GM12878 (cell line): ENCODE results near the gene MYO6. TPM values are rescaled to one million over a fixed set of nuclear protein-coding genes. Genes with fewer than 3 reads are reported as not detected.
A peak's percentile ranks its signal among the peaks of the same experiment; 100 is the strongest.

ENCODE experiments used
- ATAC-seq: fragments of 200-7000 bp; cut with Tn5 transposase; 3 replicates; pipeline ENCODE4 v1.9.1; 2020; ENCODE audit warnings: mild to moderate bottlenecking, moderate library complexity
- BruUV-seq: library from RNA; stranded (reverse); fragments of 400-500 nt; replicated peaks from 2 replicates; lab custom pipeline; 2021; lab: Mats Ljungman, UMichigan
- CTCF ChIA-PET: fragments of 300-600 bp; sonication (Branson Sonifier 250); formaldehyde crosslinking; extraction: SDS; loops from one replicate; lab custom pipeline; 2021; ENCODE audit warnings: inconsistent platforms; lab: Yijun Ruan, JAX
- POLR2A ChIA-PET: fragments of 350-600 bp; formaldehyde crosslinking; extraction: SDS; loops from one replicate; lab custom pipeline; 2021; ENCODE audit warnings: inconsistent platforms; lab: Charles Lee
- RAD21 ChIA-PET: fragments of 300-600 bp; sonication (Branson Sonifier 250); formaldehyde crosslinking; loops from one replicate; lab custom pipeline; 2023; ENCODE audit warnings: antibody characterized with exemption; ENCODE audit not compliant: unreplicated experiment; lab: Charles Lee
- SMC1A ChIA-PET: fragments of 300-600 bp; sonication (Branson Sonifier 250); formaldehyde crosslinking; loops from one replicate; lab custom pipeline; 2023; ENCODE audit not compliant: unreplicated experiment, uncharacterized antibody; lab: Charles Lee
- DNase-seq: peaks from one replicate; pipeline ENCODE4 v3.0.0-alpha.2; 2011; ENCODE audit warnings: low read depth, low spot score
- FAIRE-seq: peaks from 3 replicates; lab custom pipeline; 2011; peaks lifted over from hg19 to GRCh38; lab: Jason Lieb, UNC
- H2AFZ ChIP-seq: 2 replicates; pipeline ENCODE4 v1.6.0; 2011; ENCODE audit warnings: low read depth, low read length, control low read depth; ENCODE audit not compliant: control insufficient read depth
- H3K27ac ChIP-seq: 2 replicates; pipeline ENCODE4 v1.5.1; 2011; ENCODE audit warnings: control low read depth; ENCODE audit not compliant: control insufficient read depth, insufficient read depth
- H3K27me3 ChIP-seq, 2 experiments: replicated peaks in 1 of 2; 2 replicates each; pipeline versions ENCODE4 v1.6.0 to v1.6.1; 2011; ENCODE audit warnings: low read length in 1 of 2; ENCODE audit not compliant: control insufficient read depth in 2 of 2, insufficient read depth in 2 of 2
- H3K36me3 ChIP-seq, 2 experiments: 2 replicates each; pipeline ENCODE4 v1.5.1; 2011; ENCODE audit warnings: low read length in 1 of 2; ENCODE audit not compliant: control insufficient read depth in 2 of 2, insufficient read depth in 2 of 2
- H3K4me1 ChIP-seq: 2 replicates; pipeline ENCODE4 v1.6.1; 2011; ENCODE audit warnings: mild to moderate bottlenecking, low read length, moderate library complexity, mixed read lengths; ENCODE audit not compliant: control insufficient read depth, insufficient read depth
- H3K4me2 ChIP-seq: 2 replicates; pipeline ENCODE4 v1.6.0; 2011; ENCODE audit warnings: control low read depth; ENCODE audit not compliant: control insufficient read depth, insufficient read depth
- H3K4me3 ChIP-seq: fragments of 200-600 bp; sonication (generic); 2 replicates; pipeline ENCODE4 v1.5.1; 2016
- H3K79me2 ChIP-seq: 2 replicates; pipeline ENCODE4 v1.6.0; 2011; ENCODE audit warnings: low read length; ENCODE audit not compliant: control insufficient read depth, insufficient read depth
- H3K9ac ChIP-seq: 2 replicates; pipeline ENCODE4 v1.8.0; 2011; ENCODE audit warnings: low read length, control low read depth, mixed read lengths; ENCODE audit not compliant: control insufficient read depth, insufficient read depth
- H3K9me3 ChIP-seq: replicated peaks from 3 replicates; pipeline ENCODE4 v1.5.1; 2011; ENCODE audit warnings: mild to moderate bottlenecking, low read length; ENCODE audit not compliant: control insufficient read depth, insufficient read depth
- H4K20me1 ChIP-seq: 2 replicates; pipeline ENCODE4 v1.6.0; 2011; ENCODE audit not compliant: control insufficient read depth, insufficient read depth
- BHLHE40 ChIP-seq, 2 experiments: fragments of 450-650 bp in 1 of 2; IDR thresholded peaks; 2 replicates each; pipeline ENCODE4 v1.6.1; 2011 to 2017; ENCODE audit warnings: low read depth in 2 of 2, borderline replicate concordance in 1 of 2, improper control_type of control experiment in 1 of 2, low read length in 1 of 2, mild to moderate bottlenecking in 1 of 2
- CHD1 ChIP-seq: IDR thresholded peaks from 2 replicates; pipeline ENCODE4 v1.6.1; 2012; ENCODE audit warnings: low read depth, low read length, improper control_type of control experiment
- CHD2 ChIP-seq: IDR thresholded peaks from 2 replicates; pipeline ENCODE4 v1.6.1; 2011; ENCODE audit warnings: low read depth, low read length, improper control_type of control experiment, borderline replicate concordance
- CREB1 ChIP-seq: IDR thresholded peaks from 2 replicates; pipeline ENCODE4 v1.6.1; 2012; ENCODE audit warnings: low read depth, mild to moderate bottlenecking, inconsistent platforms
- EGR1 ChIP-seq, 2 experiments: IDR thresholded peaks; 1 replicate in 1 of 2; 2 replicates in 1 of 2; pipeline ENCODE4 v1.6.1; 2011 to 2012; ENCODE audit warnings: low read depth in 2 of 2, low read length in 2 of 2, borderline replicate concordance in 1 of 2, mild to moderate bottlenecking in 1 of 2, moderate library complexity in 1 of 2
- EP300 ChIP-seq, 2 experiments: fragments of 150-350 bp in 1 of 2; IDR thresholded peaks; 2 replicates each; pipeline ENCODE4 v1.6.1; 2011 to 2012; ENCODE audit warnings: low read depth in 2 of 2, low read length in 2 of 2, borderline replicate concordance in 1 of 2, improper control_type of control experiment in 1 of 2, inconsistent platforms in 1 of 2; ENCODE audit not compliant: control insufficient read depth in 1 of 2
- FOS ChIP-seq: IDR thresholded peaks from 3 replicates; pipeline ENCODE4 v1.6.1; 2011; ENCODE audit warnings: borderline replicate concordance; ENCODE audit not compliant: insufficient read length; ENCODE audit errors: extremely low read depth
- GATAD2B ChIP-seq: fragments of 450-650 bp; conservative IDR thresholded peaks from 2 replicates; pipeline ENCODE4 v1.6.1; 2017; ENCODE audit warnings: low read depth, mild to moderate bottlenecking, moderate library complexity
- JUNB ChIP-seq: IDR thresholded peaks from 2 replicates; pipeline ENCODE4 v1.6.1; 2016; ENCODE audit warnings: antibody characterized with exemption, mild to moderate bottlenecking
- KAT2A ChIP-seq: conservative IDR thresholded peaks from 2 replicates; pipeline ENCODE4 v1.6.1; 2011; ENCODE audit warnings: low read depth, low read length; ENCODE audit not compliant: control insufficient read depth
- MTA2 ChIP-seq: fragments of 450-650 bp; IDR thresholded peaks from 2 replicates; pipeline ENCODE4 v1.6.1; 2016; ENCODE audit warnings: low read depth, mild to moderate bottlenecking, moderate library complexity
- RUNX3 ChIP-seq: IDR thresholded peaks from 2 replicates; pipeline ENCODE4 v1.6.1; 2012; ENCODE audit warnings: low read length, inconsistent platforms
- SRF ChIP-seq, 2 experiments: IDR thresholded peaks; 2 replicates each; pipeline ENCODE4 v1.6.1; 2011; ENCODE audit warnings: low read depth in 2 of 2, low read length in 2 of 2, mild to moderate bottlenecking in 1 of 2, moderate library complexity in 1 of 2
- ZNF622 ChIP-seq: fragments of 450-650 bp; IDR thresholded peaks from 2 replicates; pipeline ENCODE4 v1.6.1; 2017; ENCODE audit warnings: mild to moderate bottlenecking, inconsistent platforms
- WGBS: methylation state at CpG from one replicate; pipeline ENCODE4 v1.1.6; 2016; ENCODE audit warnings: low lambda C conversion rate; ENCODE audit not compliant: insufficient replicate concordance, insufficient coverage; ENCODE audit errors: missing lambda C conversion rate; 5-methylcytosine and 5-hydroxymethylcytosine counted together
- in situ Hi-C: fragments of 300-500 bp; cut with MboI; formaldehyde crosslinking; loops from 9 replicates; pipeline ENCODE4 v1.14.3; 2018; ENCODE audit warnings: mixed read lengths
- intact Hi-C: fragments of 100-400 bp; cut with micrococcal nuclease; formaldehyde crosslinking; loops from one replicate; pipeline ENCODE4 v1.14.2; 2022; ENCODE audit not compliant: unreplicated experiment
- polyA plus RNA-seq, 11 experiments: library from polyadenylated mRNA; depleted of rRNA in 4 of 11; unstranded in 6 of 11; stranded (reverse) in 5 of 11; fragments of >200 nt; fragmentation: Nextera tagmentation in 4 of 11; fragmentation: Illumina TruSeq in 1 of 11; extraction: Ambion mirVana in 4 of 11; extraction: Trizol in 1 of 11; gene quantifications; 1 replicate in 1 of 11; 2 replicates in 10 of 11; pipeline versions ENCODE4 v1.2.1 to v1.2.3, GENCODE V29; 2011 to 2016; ENCODE audit warnings: inconsistent platforms in 2 of 11, missing spikeins in 2 of 11, low read depth in 1 of 11
- total RNA-seq, 4 experiments: library from RNA; depleted of rRNA in 3 of 4; stranded (reverse); fragments of >200 nt in 3 of 4; fragmentation: Illumina TruSeq in 1 of 4; extraction: Trizol in 1 of 4; gene quantifications; 2 replicates each; pipeline versions ENCODE4 v1.2.1 to v1.2.3, GENCODE V29; 2013 to 2021
- TF ChIP-seq, protein P1 (sequence below): IDR thresholded peaks from 2 replicates; pipeline ENCODE4 v1.6.1; 2012; ENCODE audit warnings: low read depth, low read length, improper control_type of control experiment
- TF ChIP-seq, protein P2 (sequence below): fragments of 450-650 bp; IDR thresholded peaks from 2 replicates; pipeline ENCODE4 v1.6.1; 2017; ENCODE audit warnings: antibody characterized with exemption, mild to moderate bottlenecking, moderate library complexity
- TF ChIP-seq, protein P3 (sequence below): fragments of 450-650 bp; IDR thresholded peaks from 2 replicates; pipeline ENCODE4 v1.6.1; 2016; ENCODE audit warnings: mild to moderate bottlenecking

The MYO6 gene
- total and polyA plus RNA-seq, 10 of the 15 experiments (the other 5 are each of a cell fraction or from before 2014, with no cell fraction given): 7.9 to 30.4 (median 16.8) TPM

DNA sequence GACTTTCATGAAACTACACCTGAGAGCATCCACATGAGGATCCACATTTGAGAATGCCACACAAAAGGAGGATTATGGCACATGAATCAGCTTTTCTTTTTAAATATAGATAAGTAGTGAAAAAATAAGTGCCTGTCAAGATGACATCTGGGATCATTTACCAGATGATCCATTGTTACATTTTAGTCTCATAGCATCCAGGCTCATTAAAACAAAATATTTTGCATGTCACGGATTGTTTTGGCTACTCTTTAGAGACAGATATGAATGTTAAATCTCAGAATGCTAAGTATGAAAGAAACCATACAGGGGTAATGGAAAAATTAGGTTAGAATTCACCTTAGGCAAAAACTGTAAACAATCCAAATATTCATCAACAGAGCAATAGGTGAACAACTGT lies 66.7 kb downstream of the MYO6 start (continued):
- TF ChIP-seq GATAD2B: no peak
- TF ChIP-seq, protein P1, sequence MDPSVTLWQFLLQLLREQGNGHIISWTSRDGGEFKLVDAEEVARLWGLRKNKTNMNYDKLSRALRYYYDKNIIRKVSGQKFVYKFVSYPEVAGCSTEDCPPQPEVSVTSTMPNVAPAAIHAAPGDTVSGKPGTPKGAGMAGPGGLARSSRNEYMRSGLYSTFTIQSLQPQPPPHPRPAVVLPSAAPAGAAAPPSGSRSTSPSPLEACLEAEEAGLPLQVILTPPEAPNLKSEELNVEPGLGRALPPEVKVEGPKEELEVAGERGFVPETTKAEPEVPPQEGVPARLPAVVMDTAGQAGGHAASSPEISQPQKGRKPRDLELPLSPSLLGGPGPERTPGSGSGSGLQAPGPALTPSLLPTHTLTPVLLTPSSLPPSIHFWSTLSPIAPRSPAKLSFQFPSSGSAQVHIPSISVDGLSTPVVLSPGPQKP: no peak
- no peak for TF ChIP-seq BHLHE40 (IDR thresholded peaks at IDR 0.05; ENCODE audit: borderline replicate concordance in 1 of 2, low read depth in 2 of 2, low read length in 1 of 2)

DNA sequence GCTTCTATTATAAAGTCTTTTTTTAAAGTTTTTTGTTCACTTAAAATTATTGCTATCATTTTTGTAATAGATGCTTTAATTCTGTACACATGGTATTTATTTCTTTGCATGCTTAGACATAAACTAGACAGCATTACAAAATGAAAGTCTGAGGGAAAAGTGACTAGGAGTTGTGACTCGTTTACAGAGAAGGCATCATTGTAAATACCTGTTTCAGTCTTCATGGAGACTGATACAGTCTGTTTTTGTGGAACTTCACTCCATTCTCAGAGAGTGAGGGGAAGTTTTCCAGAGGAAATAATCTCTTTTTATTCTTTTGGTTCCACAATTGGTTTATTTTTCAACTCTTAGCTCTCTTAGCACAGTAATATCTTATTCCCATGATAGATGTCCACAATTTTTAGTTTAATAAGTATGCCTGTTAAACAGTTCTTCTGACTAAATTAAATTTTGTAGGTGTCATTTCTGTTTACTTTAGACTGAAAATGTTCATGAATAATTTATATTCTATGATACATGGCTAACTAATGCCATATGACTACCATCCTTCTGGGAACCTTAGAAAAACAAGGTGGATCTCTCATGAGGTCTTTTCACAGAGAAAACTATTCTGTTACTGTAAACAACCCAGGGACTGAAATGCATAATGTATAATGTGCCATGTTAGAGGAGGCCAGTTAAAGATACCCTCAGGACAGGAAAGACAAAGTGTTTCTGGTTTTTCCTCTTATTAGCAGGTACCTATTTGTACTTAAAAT lies 69.2 kb downstream of the MYO6 start:
- FAIRE-seq: peak; percentile 31
- intact Hi-C loops: no loop called here
- TF ChIP-seq CHD2 (no peak), MTA2 (no peak), SRF (IDR thresholded peaks at IDR 0.05; ENCODE audit: low read depth in 2 of 2, low read length in 2 of 2) (no peak), KAT2A (no peak), EGR1 (IDR thresholded peaks at IDR 0.05; ENCODE audit: borderline replicate concordance in 1 of 2, low read depth in 2 of 2, low read length in 2 of 2) (no peak), EP300 (IDR thresholded peaks at IDR 0.05; ENCODE audit: borderline replicate concordance in 1 of 2, control insufficient read depth in 1 of 2, low read depth in 2 of 2, low read length in 2 of 2) (no peak), CHD1 (no peak), ZNF622 (no peak), CREB1 (no peak), RUNX3 (no peak), FOS (no peak), JUNB (no peak)
- TF ChIP-seq, protein P2, sequence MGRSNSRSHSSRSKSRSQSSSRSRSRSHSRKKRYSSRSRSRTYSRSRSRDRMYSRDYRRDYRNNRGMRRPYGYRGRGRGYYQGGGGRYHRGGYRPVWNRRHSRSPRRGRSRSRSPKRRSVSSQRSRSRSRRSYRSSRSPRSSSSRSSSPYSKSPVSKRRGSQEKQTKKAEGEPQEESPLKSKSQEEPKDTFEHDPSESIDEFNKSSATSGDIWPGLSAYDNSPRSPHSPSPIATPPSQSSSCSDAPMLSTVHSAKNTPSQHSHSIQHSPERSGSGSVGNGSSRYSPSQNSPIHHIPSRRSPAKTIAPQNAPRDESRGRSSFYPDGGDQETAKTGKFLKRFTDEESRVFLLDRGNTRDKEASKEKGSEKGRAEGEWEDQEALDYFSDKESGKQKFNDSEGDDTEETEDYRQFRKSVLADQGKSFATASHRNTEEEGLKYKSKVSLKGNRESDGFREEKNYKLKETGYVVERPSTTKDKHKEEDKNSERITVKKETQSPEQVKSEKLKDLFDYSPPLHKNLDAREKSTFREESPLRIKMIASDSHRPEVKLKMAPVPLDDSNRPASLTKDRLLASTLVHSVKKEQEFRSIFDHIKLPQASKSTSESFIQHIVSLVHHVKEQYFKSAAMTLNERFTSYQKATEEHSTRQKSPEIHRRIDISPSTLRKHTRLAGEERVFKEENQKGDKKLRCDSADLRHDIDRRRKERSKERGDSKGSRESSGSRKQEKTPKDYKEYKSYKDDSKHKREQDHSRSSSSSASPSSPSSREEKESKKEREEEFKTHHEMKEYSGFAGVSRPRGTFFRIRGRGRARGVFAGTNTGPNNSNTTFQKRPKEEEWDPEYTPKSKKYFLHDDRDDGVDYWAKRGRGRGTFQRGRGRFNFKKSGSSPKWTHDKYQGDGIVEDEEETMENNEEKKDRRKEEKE: no peak
- TF ChIP-seq, protein P3, sequence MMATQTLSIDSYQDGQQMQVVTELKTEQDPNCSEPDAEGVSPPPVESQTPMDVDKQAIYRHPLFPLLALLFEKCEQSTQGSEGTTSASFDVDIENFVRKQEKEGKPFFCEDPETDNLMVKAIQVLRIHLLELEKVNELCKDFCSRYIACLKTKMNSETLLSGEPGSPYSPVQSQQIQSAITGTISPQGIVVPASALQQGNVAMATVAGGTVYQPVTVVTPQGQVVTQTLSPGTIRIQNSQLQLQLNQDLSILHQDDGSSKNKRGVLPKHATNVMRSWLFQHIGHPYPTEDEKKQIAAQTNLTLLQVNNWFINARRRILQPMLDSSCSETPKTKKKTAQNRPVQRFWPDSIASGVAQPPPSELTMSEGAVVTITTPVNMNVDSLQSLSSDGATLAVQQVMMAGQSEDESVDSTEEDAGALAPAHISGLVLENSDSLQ: no peak

More for the DNA sequence above, 69.2 kb downstream of the MYO6 start:
- Histone ChIP-seq H4K20me1 (no peaks in the 10 kb centered on the region), H3K36me3 (no peaks in the 10 kb centered on the region; a peak in 2 of 4 replicates), H3K79me2 (no peaks in the 10 kb centered on the region), H3K9ac (no peak overlapping the region), H3K27ac (no peak overlapping the region), H3K9me3 (no peaks in the 10 kb centered on the region), H3K4me2 (no peak overlapping the region), H3K27me3 (no peaks in the 10 kb centered on the region), H3K4me3 (no peak overlapping the region), H3K4me1 (no peaks in the 10 kb centered on the region), H2AFZ (no peak overlapping the region)
- ChIA-PET RAD21 (no interaction called here), SMC1A (interaction anchor here (1.1 to 2.7 kb wide), 5 partner anchors 10 to 81 kb away, joined by 3 to 9 read pairs (median 3); no protein-coding TSS in a partner anchor), CTCF (interaction anchor here (1.4 kb wide), 1 partner anchor 65 kb away, joined by 3 read pairs; no protein-coding TSS in a partner anchor), POLR2A (no interaction called here)
- BruUV-seq: no TSS peak
- 0% methylated on average over 1 of the region's 1 CpG for WGBS
- in situ Hi-C loops: no loop called here
- ATAC-seq (no peak), DNase-seq (no peak)
